ENCODE measurements around the gene MEPE. TPM values are rescaled to one million over a fixed set of nuclear protein-coding genes. Genes with fewer than 3 reads are reported as not detected.

MEPE gene
- polyA plus RNA-seq, 1 donor from 2014 or later, result not detected

DNA sequence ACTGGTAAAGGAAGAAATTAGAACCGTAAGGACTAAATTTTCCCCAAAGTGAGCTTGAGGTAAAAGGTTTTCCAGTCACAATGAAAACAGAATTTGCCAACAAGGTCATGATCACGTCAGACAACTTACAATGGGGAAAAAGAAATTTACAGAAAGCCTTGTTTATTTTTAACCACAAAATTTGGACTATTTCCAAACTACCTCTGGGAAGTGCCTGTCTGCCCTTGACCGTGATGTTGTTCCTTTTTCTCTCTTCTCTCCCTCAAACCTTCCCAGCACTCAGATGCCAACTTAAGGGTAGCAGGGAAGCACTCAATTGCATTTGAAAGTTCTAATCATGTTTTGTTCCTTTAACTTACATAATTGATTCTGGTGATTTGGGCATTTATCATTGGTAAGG is 32.5 kb downstream of the MEPE start:
- Histone ChIP-seq H3K27me3 (ENCODE audit: insufficient read depth, low read depth, low read length) (no peaks in the 10 kb centered on the region), H3K36me3 (ENCODE audit: insufficient read depth, low read length) (no peaks in the 10 kb centered on the region), H3K79me2 (replicated peaks; ENCODE audit: insufficient read depth, low read length) (no peaks in the 10 kb centered on the region), H2AFZ (ENCODE audit: low read depth, low read length) (no peak overlapping the region), H3K9me2 (ENCODE audit: insufficient read depth, low read length) (no peaks in the 10 kb centered on the region), H3K9me3 (ENCODE audit: low read length) (no peaks in the 10 kb centered on the region), H4K20me1 (ENCODE audit: insufficient read depth) (no peaks in the 10 kb centered on the region), H3K4me3 (ENCODE audit: low read length) (no peak overlapping the region), H3F3A (ENCODE audit: insufficient read depth, low read length, poor library complexity, severe bottlenecking) (no peaks in the 10 kb centered on the region), H3K27ac (ENCODE audit: low read length) (no peak overlapping the region), H3K4me2 (ENCODE audit: low read length) (no peak overlapping the region), H3K9ac (ENCODE audit: low read length) (no peak overlapping the region)
- TF ChIP-seq EZH2 (IDR thresholded peaks at IDR 0.05; ENCODE audit: borderline replicate concordance, insufficient read depth, low read length, poor library complexity, severe bottlenecking) (no peak), EP300 (conservative IDR thresholded peaks at IDR 0.05; ENCODE audit: poor library complexity, severe bottlenecking) (no peak), RAD21 (conservative IDR thresholded peaks at IDR 0.05) (no peak), POLR2AphosphoS5 (IDR thresholded peaks at IDR 0.05) (no peak)
- TF ChIP-seq, protein P1, sequence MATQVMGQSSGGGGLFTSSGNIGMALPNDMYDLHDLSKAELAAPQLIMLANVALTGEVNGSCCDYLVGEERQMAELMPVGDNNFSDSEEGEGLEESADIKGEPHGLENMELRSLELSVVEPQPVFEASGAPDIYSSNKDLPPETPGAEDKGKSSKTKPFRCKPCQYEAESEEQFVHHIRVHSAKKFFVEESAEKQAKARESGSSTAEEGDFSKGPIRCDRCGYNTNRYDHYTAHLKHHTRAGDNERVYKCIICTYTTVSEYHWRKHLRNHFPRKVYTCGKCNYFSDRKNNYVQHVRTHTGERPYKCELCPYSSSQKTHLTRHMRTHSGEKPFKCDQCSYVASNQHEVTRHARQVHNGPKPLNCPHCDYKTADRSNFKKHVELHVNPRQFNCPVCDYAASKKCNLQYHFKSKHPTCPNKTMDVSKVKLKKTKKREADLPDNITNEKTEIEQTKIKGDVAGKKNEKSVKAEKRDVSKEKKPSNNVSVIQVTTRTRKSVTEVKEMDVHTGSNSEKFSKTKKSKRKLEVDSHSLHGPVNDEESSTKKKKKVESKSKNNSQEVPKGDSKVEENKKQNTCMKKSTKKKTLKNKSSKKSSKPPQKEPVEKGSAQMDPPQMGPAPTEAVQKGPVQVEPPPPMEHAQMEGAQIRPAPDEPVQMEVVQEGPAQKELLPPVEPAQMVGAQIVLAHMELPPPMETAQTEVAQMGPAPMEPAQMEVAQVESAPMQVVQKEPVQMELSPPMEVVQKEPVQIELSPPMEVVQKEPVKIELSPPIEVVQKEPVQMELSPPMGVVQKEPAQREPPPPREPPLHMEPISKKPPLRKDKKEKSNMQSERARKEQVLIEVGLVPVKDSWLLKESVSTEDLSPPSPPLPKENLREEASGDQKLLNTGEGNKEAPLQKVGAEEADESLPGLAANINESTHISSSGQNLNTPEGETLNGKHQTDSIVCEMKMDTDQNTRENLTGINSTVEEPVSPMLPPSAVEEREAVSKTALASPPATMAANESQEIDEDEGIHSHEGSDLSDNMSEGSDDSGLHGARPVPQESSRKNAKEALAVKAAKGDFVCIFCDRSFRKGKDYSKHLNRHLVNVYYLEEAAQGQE (IDR thresholded peaks at IDR 0.05; ENCODE audit: borderline replicate concordance), result no peak

DNA sequence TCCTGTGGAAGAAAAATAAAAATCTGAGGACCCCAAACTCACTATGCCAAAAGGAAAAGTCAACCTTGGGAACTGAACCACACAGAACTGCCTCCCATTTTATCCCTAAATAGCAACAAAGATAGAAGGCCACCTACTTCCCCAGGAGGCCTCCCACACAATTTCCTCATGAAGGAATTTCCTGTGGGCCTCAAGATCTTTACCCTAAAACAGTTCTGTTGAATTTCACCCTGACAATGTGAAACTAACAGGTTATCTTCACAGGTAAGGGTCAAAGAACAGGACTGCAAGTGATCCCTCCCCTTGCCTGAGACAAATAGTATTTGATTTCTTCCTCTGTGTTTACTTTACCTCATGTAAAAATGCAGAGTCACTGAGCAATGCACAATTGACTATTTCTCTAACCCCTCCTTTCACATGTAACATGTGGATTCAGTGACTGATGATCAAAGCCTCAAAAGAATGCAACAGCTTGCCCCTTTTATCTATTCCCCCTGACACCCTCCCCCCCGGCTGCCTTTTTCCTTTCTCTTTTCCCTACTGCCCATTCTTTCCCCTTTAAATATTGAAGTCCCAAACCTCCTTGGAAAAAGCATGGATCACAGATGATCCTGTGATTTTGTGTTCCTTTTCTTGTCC is 33.3 kb downstream of the MEPE start:
- Histone ChIP-seq H3K4me3 (ENCODE audit: low read length) (no peak overlapping the region), H3K27me3 (ENCODE audit: insufficient read depth, low read depth, low read length) (no peaks in the 10 kb centered on the region), H3K27ac (ENCODE audit: low read length) (no peak overlapping the region), H3K9me3 (ENCODE audit: low read length) (no peaks in the 10 kb centered on the region), H3F3A (ENCODE audit: insufficient read depth, low read length, poor library complexity, severe bottlenecking) (no peaks in the 10 kb centered on the region), H3K79me2 (replicated peaks; ENCODE audit: insufficient read depth, low read length) (no peaks in the 10 kb centered on the region), H4K20me1 (ENCODE audit: insufficient read depth) (no peaks in the 10 kb centered on the region), H3K9me2 (ENCODE audit: insufficient read depth, low read length) (no peaks in the 10 kb centered on the region), H2AFZ (ENCODE audit: low read depth, low read length) (no peak overlapping the region), H3K36me3 (ENCODE audit: insufficient read depth, low read length) (no peaks in the 10 kb centered on the region), H3K9ac (ENCODE audit: low read length) (no peak overlapping the region), H3K4me2 (ENCODE audit: low read length) (no peak overlapping the region)
- TF ChIP-seq TAF1 (IDR thresholded peaks at IDR 0.05; ENCODE audit: low read depth) (no peak), RAD21 (conservative IDR thresholded peaks at IDR 0.05) (no peak), SMC3 (conservative IDR thresholded peaks at IDR 0.05; ENCODE audit: poor library complexity) (no peak), POLR2AphosphoS5 (IDR thresholded peaks at IDR 0.05) (no peak), EP300 (conservative IDR thresholded peaks at IDR 0.05; ENCODE audit: poor library complexity, severe bottlenecking) (no peak), MXI1 (conservative IDR thresholded peaks at IDR 0.05; ENCODE audit: poor library complexity, severe bottlenecking) (no peak)
- TF ChIP-seq, protein P1 (IDR thresholded peaks at IDR 0.05; ENCODE audit: borderline replicate concordance), result no peak
- TF ChIP-seq, protein P2, sequence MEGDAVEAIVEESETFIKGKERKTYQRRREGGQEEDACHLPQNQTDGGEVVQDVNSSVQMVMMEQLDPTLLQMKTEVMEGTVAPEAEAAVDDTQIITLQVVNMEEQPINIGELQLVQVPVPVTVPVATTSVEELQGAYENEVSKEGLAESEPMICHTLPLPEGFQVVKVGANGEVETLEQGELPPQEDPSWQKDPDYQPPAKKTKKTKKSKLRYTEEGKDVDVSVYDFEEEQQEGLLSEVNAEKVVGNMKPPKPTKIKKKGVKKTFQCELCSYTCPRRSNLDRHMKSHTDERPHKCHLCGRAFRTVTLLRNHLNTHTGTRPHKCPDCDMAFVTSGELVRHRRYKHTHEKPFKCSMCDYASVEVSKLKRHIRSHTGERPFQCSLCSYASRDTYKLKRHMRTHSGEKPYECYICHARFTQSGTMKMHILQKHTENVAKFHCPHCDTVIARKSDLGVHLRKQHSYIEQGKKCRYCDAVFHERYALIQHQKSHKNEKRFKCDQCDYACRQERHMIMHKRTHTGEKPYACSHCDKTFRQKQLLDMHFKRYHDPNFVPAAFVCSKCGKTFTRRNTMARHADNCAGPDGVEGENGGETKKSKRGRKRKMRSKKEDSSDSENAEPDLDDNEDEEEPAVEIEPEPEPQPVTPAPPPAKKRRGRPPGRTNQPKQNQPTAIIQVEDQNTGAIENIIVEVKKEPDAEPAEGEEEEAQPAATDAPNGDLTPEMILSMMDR (IDR thresholded peaks at IDR 0.05; ENCODE audit: poor library complexity, severe bottlenecking), result no peak
